HFF-Myc (cell line): Measurements from ENCODE around the gene PLEKHA4.

Source experiments
- DNase-seq: peaks from one replicate; pipeline ENCODE4 v3.0.0-alpha.2; 2011; ENCODE audit warnings: low read depth; ENCODE audit errors: extremely low read depth
- H3K4me3 ChIP-seq: replicated peaks from 2 replicates; pipeline ENCODE4 v1.5.1; 2011; ENCODE audit warnings: low read depth, mild to moderate bottlenecking, control low read depth, low read length
- TF ChIP-seq, protein P1 (sequence below): IDR thresholded peaks from 2 replicates; pipeline ENCODE4 v1.5.1; 2012; ENCODE audit warnings: mild to moderate bottlenecking, low read depth, low read length, control low read depth; ENCODE audit errors: missing control alignments

Gene PLEKHA4

GRCh38 chr19:48833977-48834376, 34.4 kb downstream of the PLEKHA4 start:
- H3K4me3 ChIP-seq, result no peak overlapping the region
- no peak for DNase-seq
- TF ChIP-seq, protein P1, sequence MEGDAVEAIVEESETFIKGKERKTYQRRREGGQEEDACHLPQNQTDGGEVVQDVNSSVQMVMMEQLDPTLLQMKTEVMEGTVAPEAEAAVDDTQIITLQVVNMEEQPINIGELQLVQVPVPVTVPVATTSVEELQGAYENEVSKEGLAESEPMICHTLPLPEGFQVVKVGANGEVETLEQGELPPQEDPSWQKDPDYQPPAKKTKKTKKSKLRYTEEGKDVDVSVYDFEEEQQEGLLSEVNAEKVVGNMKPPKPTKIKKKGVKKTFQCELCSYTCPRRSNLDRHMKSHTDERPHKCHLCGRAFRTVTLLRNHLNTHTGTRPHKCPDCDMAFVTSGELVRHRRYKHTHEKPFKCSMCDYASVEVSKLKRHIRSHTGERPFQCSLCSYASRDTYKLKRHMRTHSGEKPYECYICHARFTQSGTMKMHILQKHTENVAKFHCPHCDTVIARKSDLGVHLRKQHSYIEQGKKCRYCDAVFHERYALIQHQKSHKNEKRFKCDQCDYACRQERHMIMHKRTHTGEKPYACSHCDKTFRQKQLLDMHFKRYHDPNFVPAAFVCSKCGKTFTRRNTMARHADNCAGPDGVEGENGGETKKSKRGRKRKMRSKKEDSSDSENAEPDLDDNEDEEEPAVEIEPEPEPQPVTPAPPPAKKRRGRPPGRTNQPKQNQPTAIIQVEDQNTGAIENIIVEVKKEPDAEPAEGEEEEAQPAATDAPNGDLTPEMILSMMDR, result no peak

GRCh38 chr19:48833049-48833448, 35.4 kb downstream of the PLEKHA4 start:
- TF ChIP-seq, protein P1, result no peak
- H3K4me3 ChIP-seq, result no peak overlapping the region
- no peak for DNase-seq

- TF ChIP-seq, protein P1, result no peak
- no peak for DNase-seq
- no peak overlapping the region for H3K4me3 ChIP-seq
Measured at GRCh38 chr19:48830965-48831364, 37.5 kb downstream of the PLEKHA4 start.

- no peak for DNase-seq
- TF ChIP-seq, protein P1, result no peak
- H3K4me3 ChIP-seq, result no peak overlapping the region
Measured at GRCh38 chr19:48830088-48830487, 38.3 kb downstream of the PLEKHA4 start.

GRCh38 chr19:48826606-48827020, 41.8 kb downstream of the PLEKHA4 start:
- DNase-seq, result no peak
- no peak overlapping the region for H3K4me3 ChIP-seq
- TF ChIP-seq, protein P1, result no peak

- no peak overlapping the region for H3K4me3 ChIP-seq
- TF ChIP-seq, protein P1, result no peak
- no peak for DNase-seq
Measured at GRCh38 chr19:48822514-48822913, 45.9 kb downstream of the PLEKHA4 start.

GRCh38 chr19:48821633-48822032, 46.8 kb downstream of the PLEKHA4 start:
- TF ChIP-seq, protein P1, result no peak
- no peak overlapping the region for H3K4me3 ChIP-seq
- DNase-seq, result no peak
